HCT116 (cell line): ENCODE results near the gene ATOH8. TPM values are rescaled to one million over a fixed set of nuclear protein-coding genes. Genes with fewer than 3 reads are reported as not detected.

Source experiments
- ATAC-seq: fragments of 200-7000 bp; cut with Tn5 transposase; 2 replicates; pipeline ENCODE4 v1.9.1; 2020; ENCODE audit warnings: mild to moderate bottlenecking, moderate library complexity
- BruUV-seq: library from RNA; stranded (reverse); fragments of 400-500 nt; replicated peaks from 2 replicates; lab custom pipeline; 2021; lab: Mats Ljungman, UMichigan
- CTCF ChIA-PET: fragments of 300-600 bp; sonication (Branson Sonifier 250); formaldehyde crosslinking; loops from one replicate; lab custom pipeline; 2021; ENCODE audit warnings: antibody characterized with exemption; lab: Charles Lee
- POLR2A ChIA-PET: fragments of 300-600, 350-600 bp; sonication (Branson Sonifier 250); formaldehyde crosslinking; loops from one replicate; lab custom pipeline; 2021; ENCODE audit warnings: antibody characterized with exemption; lab: Charles Lee
- RAD21 ChIA-PET, 2 experiments: fragments of 300-600 bp; sonication (Branson Sonifier 250); formaldehyde crosslinking; loops; one replicate each; lab custom pipeline; 2023; ENCODE audit warnings: low total read pairs in 2 of 2; ENCODE audit not compliant: uncharacterized antibody in 2 of 2, unreplicated experiment in 2 of 2, low non-redundant PET in 1 of 2; lab: Charles Lee
- DNase-seq: peaks from one replicate; pipeline ENCODE4 v3.0.0-alpha.2; 2010; ENCODE audit warnings: low read depth, low spot score
- H2AFZ ChIP-seq: fragments of 200-600 bp; shearing (Covaris generic), sonication (generic); 2 replicates; pipeline ENCODE4 v1.6.1; 2017; ENCODE audit warnings: low read depth, mixed run types, mixed read lengths, antibody characterized with exemption, low read length; ENCODE audit not compliant: poor library complexity, severe bottlenecking
- H3K27ac ChIP-seq: 2 replicates; pipeline ENCODE4 v1.5.1; 2012; ENCODE audit warnings: low read depth, low read length
- H3K27me3 ChIP-seq: fragments of 200-600 bp; sonication (generic); 2 replicates; pipeline ENCODE4 v1.6.1; 2016; ENCODE audit warnings: mixed run types, low read length, mixed read lengths; ENCODE audit not compliant: insufficient read depth
- H3K36me3 ChIP-seq, 2 experiments: fragments of 200-500 bp in 1 of 2; fragments of 200-600 bp in 1 of 2; sonication (Bioruptor generic) in 1 of 2; sonication (generic) in 1 of 2; 2 replicates each; pipeline versions ENCODE4 v1.5.1 to v1.6.1; 2014 to 2016; ENCODE audit warnings: low read length in 2 of 2, inconsistent platforms in 1 of 2, mixed read lengths in 1 of 2, mixed run types in 1 of 2; ENCODE audit not compliant: insufficient read depth in 2 of 2, control insufficient read depth in 1 of 2
- H3K4me1 ChIP-seq, 2 experiments: fragments of 200-600 bp in 1 of 2; sonication (generic) in 1 of 2; 2 replicates each; pipeline versions ENCODE4 v1.5.1 to v1.6.1; 2012 to 2017; ENCODE audit warnings: low read length in 2 of 2, inconsistent platforms in 1 of 2, mild to moderate bottlenecking in 1 of 2, mixed read lengths in 1 of 2, mixed run types in 1 of 2, moderate library complexity in 1 of 2; ENCODE audit not compliant: insufficient read depth in 2 of 2, control insufficient read depth in 1 of 2
- H3K4me2 ChIP-seq: fragments of 200-600 bp; sonication (generic); 2 replicates; pipeline ENCODE4 v1.6.1; 2017; ENCODE audit warnings: mixed run types, low read length, mixed read lengths
- H3K4me3 ChIP-seq, 2 experiments: fragments of 200-600 bp in 1 of 2; sonication (generic) in 1 of 2; replicated peaks in 1 of 2; 2 replicates each; pipeline ENCODE4 v1.5.1; 2011 to 2016; ENCODE audit warnings: low read length in 2 of 2, control low read depth in 1 of 2, low read depth in 1 of 2, mild to moderate bottlenecking in 1 of 2, mixed read lengths in 1 of 2, mixed run types in 1 of 2
- H3K79me2 ChIP-seq: fragments of 200-600 bp; sonication (generic); 2 replicates; pipeline ENCODE4 v1.6.1; 2017; ENCODE audit warnings: mild to moderate bottlenecking, mixed run types, low read length, moderate library complexity, mixed read lengths; ENCODE audit not compliant: insufficient read depth
- H3K9ac ChIP-seq: fragments of 200-600 bp; sonication (generic); 2 replicates; pipeline ENCODE4 v1.6.1; 2016; ENCODE audit warnings: low read length, mixed read lengths
- H3K9me2 ChIP-seq: fragments of 200-600 bp; sonication (generic), shearing (Covaris generic); 2 replicates; pipeline ENCODE4 v1.6.1; 2017; ENCODE audit warnings: mixed run types, mild to moderate bottlenecking, moderate library complexity; ENCODE audit not compliant: insufficient read depth
- H3K9me3 ChIP-seq, 2 experiments: fragments of 200-500 bp in 1 of 2; fragments of 200-600 bp in 1 of 2; sonication (Bioruptor generic) in 1 of 2; sonication (generic) in 1 of 2; 2 replicates each; pipeline ENCODE4 v1.6.1; 2014 to 2017; ENCODE audit warnings: low read length in 2 of 2, mixed read lengths in 2 of 2, inconsistent platforms in 1 of 2, low read depth in 1 of 2, mild to moderate bottlenecking in 1 of 2, mixed run types in 1 of 2, moderate library complexity in 1 of 2; ENCODE audit not compliant: control insufficient read depth in 1 of 2, insufficient read depth in 1 of 2
- H4K20me1 ChIP-seq: fragments of 200-600 bp; sonication (generic), shearing (Covaris generic); 2 replicates; pipeline ENCODE4 v1.6.1; 2017; ENCODE audit warnings: mixed run types, mild to moderate bottlenecking, moderate library complexity; ENCODE audit not compliant: insufficient read depth
- ATF3 ChIP-seq: IDR thresholded peaks from 2 replicates; pipeline ENCODE4 v1.6.1; 2012
- CBX3 ChIP-seq: IDR thresholded peaks from 2 replicates; pipeline ENCODE4 v1.6.1; 2012; ENCODE audit warnings: low read depth
- CEBPB ChIP-seq: IDR thresholded peaks from 2 replicates; pipeline ENCODE4 v1.6.1; 2012; ENCODE audit warnings: low read depth
- CTCF ChIP-seq, 3 experiments: fragments of 200-600 bp in 1 of 3; sonication (generic) in 1 of 3; IDR thresholded peaks in 2 of 3; conservative IDR thresholded peaks in 1 of 3; 2 replicates each; pipeline ENCODE4 v1.5.1; 2012 to 2017; ENCODE audit warnings: low read depth in 2 of 3, low read length in 2 of 3, antibody characterized with exemption in 1 of 3, borderline replicate concordance in 1 of 3, control low read depth in 1 of 3, mild to moderate bottlenecking in 1 of 3, mixed read lengths in 1 of 3, mixed run types in 1 of 3, moderate library complexity in 1 of 3; ENCODE audit not compliant: insufficient read depth in 1 of 3
- EGR1 ChIP-seq: IDR thresholded peaks from 2 replicates; pipeline ENCODE4 v1.6.1; 2012; ENCODE audit warnings: low read depth
- ELF1 ChIP-seq: IDR thresholded peaks from 2 replicates; pipeline ENCODE4 v1.6.1; 2012; ENCODE audit warnings: low read depth, borderline replicate concordance
- EZH2 ChIP-seq: fragments of 200-600 bp; sonication (generic); IDR thresholded peaks from 2 replicates; pipeline ENCODE4 v1.6.1; 2017; ENCODE audit warnings: antibody characterized with exemption, mixed run types
- EZH2phosphoT487 ChIP-seq: fragments of 200-600 bp; IDR thresholded peaks from 2 replicates; pipeline ENCODE4 v1.6.1; 2018; ENCODE audit warnings: antibody characterized with exemption, borderline replicate concordance
- JUND ChIP-seq: IDR thresholded peaks from 2 replicates; pipeline ENCODE4 v1.6.1; 2012
- MAX ChIP-seq: IDR thresholded peaks from 2 replicates; pipeline ENCODE4 v1.6.1; 2012
- POLR2A ChIP-seq: IDR thresholded peaks from 2 replicates; pipeline ENCODE4 v1.7.0; 2011; ENCODE audit warnings: borderline replicate concordance; ENCODE audit not compliant: insufficient read depth, insufficient read length; ENCODE audit errors: extremely low read depth
- POLR2AphosphoS5 ChIP-seq: IDR thresholded peaks from 2 replicates; pipeline ENCODE4 v1.6.1; 2011; ENCODE audit warnings: mild to moderate bottlenecking, low read depth, low read length, moderate library complexity
- RAD21 ChIP-seq: IDR thresholded peaks from 2 replicates; pipeline ENCODE4 v1.6.1; 2012; ENCODE audit warnings: low read depth, mild to moderate bottlenecking
- SIN3A ChIP-seq: IDR thresholded peaks from 2 replicates; pipeline ENCODE4 v1.6.1; 2012; ENCODE audit warnings: low read depth
- SRF ChIP-seq: IDR thresholded peaks from 2 replicates; pipeline ENCODE4 v1.6.1; 2012; ENCODE audit warnings: low read depth
- YY1 ChIP-seq: IDR thresholded peaks from 2 replicates; pipeline ENCODE4 v1.6.1; 2011; ENCODE audit warnings: low read length, low read depth, moderate library complexity, mild to moderate bottlenecking; ENCODE audit not compliant: insufficient replicate concordance; ENCODE audit errors: extremely low read depth
- ZFX ChIP-seq: fragments of 450-650 bp; IDR thresholded peaks from 2 replicates; pipeline ENCODE4 v1.6.1; 2017
- ZNF274 ChIP-seq: fragments of 200-500 bp; sonication (Bioruptor generic); IDR thresholded peaks from 2 replicates; pipeline ENCODE4 v1.6.1; 2014; ENCODE audit warnings: mild to moderate bottlenecking, low read depth, low read length, inconsistent platforms
- intact Hi-C: fragments of 100-400 bp; cut with micrococcal nuclease; formaldehyde crosslinking; loops from 2 replicates; pipeline ENCODE4 v1.10.0; 2022
- total RNA-seq: library from RNA; stranded (reverse); gene quantifications from one replicate; pipeline ENCODE4 v1.2.1, GENCODE V29; 2021; ENCODE audit not compliant: unreplicated experiment
- TF ChIP-seq, protein P1 (sequence below): IDR thresholded peaks from 2 replicates; pipeline ENCODE4 v1.6.1; 2012; ENCODE audit warnings: low read depth

Gene ATOH8
- total RNA-seq, 1 experiment from 2014 or later = 0.74 TPM

GRCh38 chr2:85827879-85828569 is 74.2 kb downstream of the ATOH8 start:
- Histone ChIP-seq H3K36me3 (no peaks in the 10 kb centered on the region), H3K9me2 (no peaks in the 10 kb centered on the region), H3K4me2 (peak overlapping the region; percentile 75), H3K27me3 (no peaks in the 10 kb centered on the region), H3K9me3 (no peaks in the 10 kb centered on the region), H3K4me1 (peaks cover 3 to 5% of the 10 kb centered on the region in 2 experiments; a peak in 1 of 4 replicates), H3K9ac (no peak overlapping the region), H3K79me2 (no peaks in the 10 kb centered on the region), H2AFZ (peak overlapping the region; percentile 24), H4K20me1 (no peaks in the 10 kb centered on the region), H3K4me3 (peak overlapping the region in 1 of 2 experiments; percentile 24; a peak in 2 of 4 replicates), H3K27ac (no peak overlapping the region)
- CTCF ChIA-PET = interaction anchor here (0.5 to 3.6 kb wide), 31 partner anchors 8 to 544 kb away, joined by 3 to 95 read pairs (median 3); partner anchors contain the start of genes ATOH8, IMMT, POLR1A and PTCD3
- POLR2A ChIA-PET = interaction anchor here (0.6 kb wide), 1 partner anchor 59 kb away, joined by 3 read pairs; no protein-coding TSS in a partner anchor
- intact Hi-C loops = loop anchor here (1.0 kb wide), 1 partner anchor 250 kb away; no protein-coding TSS in a partner anchor
- ATAC-seq (no peak), DNase-seq (no peak)
- no TSS peak for BruUV-seq
- RAD21 ChIA-PET = interaction anchor here (0.6 to 1.7 kb wide), 8 partner anchors 62 to 253 kb away, joined by 3 to 22 read pairs (median 5); no protein-coding TSS in a partner anchor
- no peak for TF ChIP-seq EZH2
- TF ChIP-seq ZNF274 = no peak
- no peak for TF ChIP-seq MAX
- TF ChIP-seq POLR2AphosphoS5 = no peak
- no peak for TF ChIP-seq CEBPB
- no peak for TF ChIP-seq RAD21
- no peak for TF ChIP-seq EZH2phosphoT487
- TF ChIP-seq SIN3A = no peak
- TF ChIP-seq CTCF (IDR thresholded peaks at IDR 0.05 in 2 of 3, conservative IDR thresholded peaks at IDR 0.05 in 1 of 3; ENCODE audit: borderline replicate concordance in 1 of 3, insufficient read depth in 1 of 3, low read depth in 2 of 3, low read length in 2 of 3) = no peak
- TF ChIP-seq POLR2A = no peak
- TF ChIP-seq SRF = no peak
- no peak for TF ChIP-seq ATF3
- TF ChIP-seq ZFX = no peak
- TF ChIP-seq JUND = no peak
- TF ChIP-seq ELF1 = no peak
- TF ChIP-seq EGR1 = no peak
- no peak for TF ChIP-seq YY1
- TF ChIP-seq, protein P1, sequence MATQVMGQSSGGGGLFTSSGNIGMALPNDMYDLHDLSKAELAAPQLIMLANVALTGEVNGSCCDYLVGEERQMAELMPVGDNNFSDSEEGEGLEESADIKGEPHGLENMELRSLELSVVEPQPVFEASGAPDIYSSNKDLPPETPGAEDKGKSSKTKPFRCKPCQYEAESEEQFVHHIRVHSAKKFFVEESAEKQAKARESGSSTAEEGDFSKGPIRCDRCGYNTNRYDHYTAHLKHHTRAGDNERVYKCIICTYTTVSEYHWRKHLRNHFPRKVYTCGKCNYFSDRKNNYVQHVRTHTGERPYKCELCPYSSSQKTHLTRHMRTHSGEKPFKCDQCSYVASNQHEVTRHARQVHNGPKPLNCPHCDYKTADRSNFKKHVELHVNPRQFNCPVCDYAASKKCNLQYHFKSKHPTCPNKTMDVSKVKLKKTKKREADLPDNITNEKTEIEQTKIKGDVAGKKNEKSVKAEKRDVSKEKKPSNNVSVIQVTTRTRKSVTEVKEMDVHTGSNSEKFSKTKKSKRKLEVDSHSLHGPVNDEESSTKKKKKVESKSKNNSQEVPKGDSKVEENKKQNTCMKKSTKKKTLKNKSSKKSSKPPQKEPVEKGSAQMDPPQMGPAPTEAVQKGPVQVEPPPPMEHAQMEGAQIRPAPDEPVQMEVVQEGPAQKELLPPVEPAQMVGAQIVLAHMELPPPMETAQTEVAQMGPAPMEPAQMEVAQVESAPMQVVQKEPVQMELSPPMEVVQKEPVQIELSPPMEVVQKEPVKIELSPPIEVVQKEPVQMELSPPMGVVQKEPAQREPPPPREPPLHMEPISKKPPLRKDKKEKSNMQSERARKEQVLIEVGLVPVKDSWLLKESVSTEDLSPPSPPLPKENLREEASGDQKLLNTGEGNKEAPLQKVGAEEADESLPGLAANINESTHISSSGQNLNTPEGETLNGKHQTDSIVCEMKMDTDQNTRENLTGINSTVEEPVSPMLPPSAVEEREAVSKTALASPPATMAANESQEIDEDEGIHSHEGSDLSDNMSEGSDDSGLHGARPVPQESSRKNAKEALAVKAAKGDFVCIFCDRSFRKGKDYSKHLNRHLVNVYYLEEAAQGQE = no peak
- TF ChIP-seq CBX3 = no peak
